NCI-H226 (cell line): ENCODE results near the gene STMND1.
A peak's percentile ranks its signal among the peaks of the same experiment; 100 is the strongest.

Experiments
- DNase-seq: peaks from one replicate; pipeline ENCODE4 v3.0.0-alpha.2; 2015

Gene STMND1

DNA sequence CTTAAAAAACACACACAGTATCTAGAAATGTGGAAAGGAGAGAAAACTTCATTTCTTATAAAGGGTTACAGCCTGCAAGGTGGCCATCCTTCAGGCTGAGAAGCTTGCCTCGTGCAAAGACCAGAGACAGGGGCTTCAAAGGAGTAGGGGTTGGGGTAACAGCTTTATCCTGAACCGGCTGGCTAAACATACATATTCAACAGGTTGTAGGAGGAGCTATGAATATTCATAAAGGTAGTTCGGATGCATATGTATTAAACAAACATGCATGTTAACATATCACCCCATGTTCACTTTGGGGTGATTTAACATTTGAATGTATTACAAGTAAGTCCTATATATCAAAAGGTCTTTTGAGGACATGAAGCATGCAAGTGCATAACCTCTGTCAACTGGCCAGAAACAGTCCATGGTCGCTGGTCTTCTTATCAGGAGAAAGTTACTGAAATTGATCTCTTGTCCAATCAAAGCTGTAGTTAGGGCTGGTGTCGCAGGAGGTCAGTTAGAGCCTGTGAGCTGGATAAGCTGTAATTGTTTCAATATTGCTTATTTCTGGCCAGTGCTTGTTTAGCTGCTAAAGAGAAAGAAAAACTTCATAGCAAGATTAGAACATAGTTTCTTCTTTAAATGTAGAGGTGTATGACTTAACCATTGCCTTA lies 2.3 kb upstream of the STMND1 start:
- DNase-seq = no peak

DNA sequence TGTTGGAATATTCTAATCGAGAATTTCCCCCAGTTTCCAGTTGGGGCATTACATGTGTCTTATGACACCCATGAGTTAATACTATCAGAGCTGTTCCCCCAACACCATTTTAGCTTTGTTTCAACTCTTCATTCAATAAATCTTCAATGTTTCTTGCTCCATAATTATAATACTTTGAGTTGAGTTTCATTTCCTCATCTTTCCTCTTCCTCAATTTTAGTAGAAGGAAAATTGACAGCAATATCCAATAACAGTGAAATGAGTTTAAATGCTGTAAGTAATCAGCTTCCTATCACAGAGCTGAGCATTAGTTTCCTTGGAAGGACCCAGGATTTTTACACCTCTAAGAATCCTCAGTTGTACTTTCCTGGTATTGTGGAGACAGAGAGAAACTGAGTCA lies 1.0 kb upstream of the STMND1 start:
- DNase-seq = no peak

DNA sequence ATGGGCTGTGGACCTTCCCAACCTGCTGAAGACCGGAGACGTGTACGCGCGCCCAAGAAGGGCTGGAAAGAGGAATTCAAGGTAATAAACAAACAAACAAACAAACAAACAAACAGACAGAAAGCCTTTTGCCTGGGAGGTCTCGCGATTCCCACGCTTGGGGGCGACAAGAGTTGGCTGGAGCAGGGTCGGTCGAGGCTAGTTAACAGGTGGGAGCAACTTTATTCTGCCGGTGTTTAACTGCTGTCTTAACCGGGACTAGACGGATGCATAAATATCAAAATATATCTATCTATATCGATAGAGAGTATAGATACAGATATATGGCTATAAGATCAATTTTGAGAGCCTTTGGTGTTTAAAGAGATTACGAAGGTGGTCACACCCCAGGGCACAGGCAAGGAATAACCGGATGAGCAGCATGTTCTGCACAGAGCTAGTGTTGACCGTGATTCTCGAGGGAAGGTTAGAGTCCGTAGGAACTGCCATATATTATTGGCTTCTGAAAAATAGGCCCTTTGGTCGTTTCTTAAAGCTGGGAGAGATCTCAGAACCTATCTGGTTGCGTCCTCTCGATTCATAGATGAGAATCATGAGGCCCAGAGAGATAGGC lies 514 bp downstream of the STMND1 start:
- no peak for DNase-seq

DNA sequence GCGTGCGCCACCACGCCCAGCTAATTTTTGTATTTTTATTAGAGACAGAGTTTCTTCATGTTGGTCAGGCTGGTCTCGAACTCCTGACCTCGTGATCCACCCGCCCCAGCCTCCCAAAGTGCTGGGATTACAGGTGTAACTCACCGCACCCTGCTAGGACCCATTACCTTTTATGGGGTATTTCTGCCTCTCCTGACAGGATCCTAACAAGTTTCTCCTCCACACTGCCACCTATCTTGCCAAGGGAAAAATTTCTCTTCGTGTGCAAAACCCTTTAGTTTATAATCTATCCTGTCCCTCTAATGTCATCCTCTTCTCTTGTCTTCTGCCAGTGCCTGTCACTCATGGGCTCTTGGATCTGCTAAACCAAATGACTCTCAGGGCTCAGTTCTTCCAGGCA lies 1.9 kb downstream of the STMND1 start:
- DNase-seq = no peak

DNA sequence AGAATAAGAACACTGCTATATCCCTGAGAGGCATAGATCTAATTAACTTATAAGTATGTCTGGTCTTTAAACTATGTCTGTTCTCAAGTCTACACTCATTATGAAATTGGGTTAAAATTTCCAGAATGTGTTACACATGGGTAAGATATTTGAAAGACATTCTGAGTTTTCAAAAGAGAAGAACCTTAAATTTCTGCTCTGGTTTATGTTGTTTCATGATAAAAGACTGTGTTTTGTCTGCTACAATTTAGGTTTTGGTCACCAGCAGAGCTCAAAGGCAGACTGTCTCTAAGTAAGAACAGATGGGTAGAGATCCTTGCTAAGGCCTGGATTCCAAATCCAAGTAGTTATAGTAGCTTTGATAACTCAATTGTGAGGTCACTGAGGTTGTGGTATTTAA lies 6.0 kb downstream of the STMND1 start:
- DNase-seq = no peak

DNA sequence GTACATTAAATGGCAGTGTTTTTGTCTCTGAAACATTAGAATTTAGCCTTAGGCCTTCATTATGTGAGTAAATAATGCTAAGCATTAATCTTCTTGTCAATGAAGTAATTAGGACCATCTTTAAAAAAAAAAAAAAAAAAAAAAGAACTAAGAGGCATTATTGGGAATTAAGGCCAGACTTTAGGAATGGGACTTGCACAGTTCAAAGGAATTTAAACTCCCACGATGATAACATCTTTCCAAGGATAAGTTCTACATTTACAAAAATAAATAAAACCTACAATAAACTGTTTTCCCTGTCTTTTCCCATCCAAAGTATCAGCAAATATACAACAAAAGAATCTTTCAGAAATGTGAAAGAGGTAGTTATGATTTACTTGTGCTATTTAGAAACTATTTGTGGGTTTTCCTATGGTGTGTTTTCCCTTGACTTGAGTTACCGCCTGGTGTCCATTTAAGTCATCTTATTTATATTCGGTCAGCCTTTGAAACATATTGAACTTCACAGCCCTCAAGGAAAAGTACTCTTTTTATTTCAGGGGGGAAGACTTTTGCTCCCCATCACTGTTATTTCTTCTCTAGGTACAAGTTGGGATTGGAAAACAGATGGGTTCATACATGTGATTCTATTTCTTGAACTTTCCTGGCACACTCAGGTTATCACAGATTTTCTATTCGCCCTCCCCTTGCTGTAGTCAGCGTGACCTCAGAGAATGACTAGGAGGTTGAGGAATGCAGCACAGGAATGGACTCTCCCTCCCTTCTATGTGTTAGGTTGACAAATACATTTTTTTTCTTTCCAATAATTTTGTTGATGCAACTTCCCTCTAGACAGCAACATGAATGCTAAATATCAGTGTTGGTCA lies 13.6 kb downstream of the STMND1 start:
- peak; percentile 95 for DNase-seq

DNA sequence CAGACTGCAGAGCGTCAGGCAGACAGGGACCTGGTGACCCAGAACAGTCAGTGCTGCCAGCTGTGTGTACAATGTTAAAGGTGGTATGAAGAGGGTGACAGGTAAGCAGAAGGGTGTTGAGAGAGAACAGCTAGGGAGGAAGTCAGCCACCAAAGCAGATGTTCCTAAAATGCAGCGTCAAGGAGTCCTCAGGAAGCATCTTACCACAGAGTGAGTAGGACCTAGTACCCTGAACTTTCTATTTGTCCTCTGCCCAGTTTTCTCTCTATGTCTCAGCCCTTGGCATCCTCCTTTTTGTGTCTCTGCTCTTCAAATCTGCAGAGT lies 14.2 kb downstream of the STMND1 start:
- no peak for DNase-seq

DNA sequence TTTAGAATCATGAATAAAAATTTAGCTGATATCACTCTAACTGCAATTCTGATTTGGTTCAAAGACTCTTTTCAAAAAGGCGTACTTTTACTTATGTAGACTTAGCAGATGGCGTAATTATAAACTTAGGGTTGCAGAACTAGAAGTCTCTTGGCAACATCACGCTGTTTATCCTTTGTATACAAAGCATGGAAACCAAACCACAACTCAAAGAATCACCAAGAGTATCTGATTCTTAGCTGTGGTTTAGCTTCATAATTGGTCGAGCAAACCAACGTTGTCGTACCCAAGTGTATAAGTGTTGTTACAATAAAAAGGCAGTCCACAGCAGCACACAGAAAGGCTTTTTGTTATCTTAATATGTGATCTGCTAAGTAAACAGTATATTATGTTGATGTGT lies 18.2 kb downstream of the STMND1 start:
- no peak for DNase-seq

DNA sequence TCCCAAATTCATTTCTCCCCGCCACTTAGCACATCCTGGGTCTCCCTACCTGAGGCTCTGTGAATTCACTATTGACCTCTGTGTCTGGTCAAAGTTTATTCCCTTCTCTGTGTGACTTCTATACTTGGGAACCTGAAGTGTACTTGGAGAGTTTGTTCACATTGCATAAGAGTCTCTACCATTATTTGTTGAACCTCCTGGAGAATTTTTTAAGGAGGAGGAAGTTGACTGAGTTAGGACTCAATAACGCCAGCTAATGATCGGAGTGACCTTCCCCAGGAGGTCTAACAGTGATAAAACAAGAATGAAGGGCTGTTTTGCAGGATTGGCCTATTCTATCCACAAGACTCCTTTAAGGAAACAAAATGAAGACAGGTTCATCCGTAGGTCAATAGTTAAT lies 23.6 kb downstream of the STMND1 start:
- no peak for DNase-seq

DNA sequence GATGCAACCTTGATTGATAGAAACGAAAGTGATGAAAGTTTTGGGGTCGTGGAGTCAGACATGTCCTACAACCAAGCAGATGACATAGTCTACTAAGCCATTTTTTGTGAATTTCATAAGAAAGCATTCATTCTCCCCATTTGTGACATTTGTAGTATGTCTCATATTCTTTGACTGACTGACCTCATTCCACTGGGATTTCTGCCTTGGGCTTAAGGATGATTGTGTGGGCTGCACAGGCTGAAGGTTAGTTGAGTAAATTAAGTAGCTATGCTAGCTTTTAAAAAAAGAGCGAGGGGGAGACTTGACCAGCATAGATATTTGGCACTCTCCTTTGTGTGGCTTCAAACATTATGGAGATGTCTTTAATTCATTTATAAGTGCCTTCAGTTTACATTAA lies 28.9 kb downstream of the STMND1 start:
- DNase-seq = peak; percentile 23

DNA sequence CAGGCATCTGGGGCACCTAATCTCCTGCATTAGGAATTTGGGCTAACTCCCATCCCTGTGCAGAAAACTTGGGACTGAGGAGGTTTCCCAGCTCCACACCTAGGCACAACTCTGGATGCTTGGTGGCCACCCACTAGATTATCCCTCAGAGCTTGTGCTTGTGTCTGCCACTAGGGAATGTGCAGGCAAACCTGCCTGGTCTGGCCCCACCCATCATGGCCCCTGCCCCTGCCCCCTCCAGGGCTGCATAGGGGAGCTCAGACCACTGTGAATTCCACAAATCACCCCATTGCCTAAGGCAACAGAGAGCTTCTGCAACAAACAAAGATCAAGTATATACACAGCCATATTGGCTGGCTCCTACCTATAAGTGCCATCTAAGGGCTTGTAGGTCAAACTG lies 31.1 kb downstream of the STMND1 start:
- DNase-seq = no peak

DNA sequence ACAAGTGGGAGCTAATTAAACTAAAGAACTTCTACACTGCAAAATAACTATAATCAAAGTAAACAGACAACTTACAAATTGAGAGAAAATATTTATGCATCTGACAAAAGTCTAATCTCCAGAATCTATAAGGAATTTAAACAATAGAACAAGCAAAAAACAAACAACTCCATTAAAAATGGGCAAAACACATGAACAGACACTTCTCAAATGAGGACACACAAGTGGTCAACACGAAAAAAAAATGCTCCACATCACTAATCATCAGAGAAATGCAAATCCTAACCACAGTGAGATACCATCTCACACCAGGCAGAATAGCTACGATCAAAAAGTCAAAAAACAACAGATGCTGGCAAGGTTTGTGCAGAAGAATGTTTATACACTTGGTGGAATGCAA lies 36.2 kb downstream of the STMND1 start:
- DNase-seq = no peak

DNA sequence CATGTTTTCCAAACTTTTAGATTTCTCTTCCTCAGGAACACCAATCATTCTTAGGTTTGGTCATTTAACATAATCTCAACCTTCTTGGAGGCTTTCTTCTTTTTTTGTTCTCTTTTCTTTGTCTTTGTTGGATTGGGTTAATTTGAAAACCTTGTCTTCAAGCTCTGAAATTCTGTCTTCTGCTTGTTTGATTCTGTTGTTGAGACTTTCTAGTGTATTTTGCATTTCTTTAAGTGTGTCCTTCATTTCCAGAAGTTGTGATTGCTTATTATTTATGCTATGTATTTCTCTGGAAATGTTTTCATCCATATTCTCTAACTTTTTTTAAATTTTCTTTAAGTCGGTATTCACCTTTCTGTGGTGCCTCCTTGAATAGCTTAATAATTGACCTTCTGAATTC lies 42.2 kb downstream of the STMND1 start:
- no peak for DNase-seq

DNA sequence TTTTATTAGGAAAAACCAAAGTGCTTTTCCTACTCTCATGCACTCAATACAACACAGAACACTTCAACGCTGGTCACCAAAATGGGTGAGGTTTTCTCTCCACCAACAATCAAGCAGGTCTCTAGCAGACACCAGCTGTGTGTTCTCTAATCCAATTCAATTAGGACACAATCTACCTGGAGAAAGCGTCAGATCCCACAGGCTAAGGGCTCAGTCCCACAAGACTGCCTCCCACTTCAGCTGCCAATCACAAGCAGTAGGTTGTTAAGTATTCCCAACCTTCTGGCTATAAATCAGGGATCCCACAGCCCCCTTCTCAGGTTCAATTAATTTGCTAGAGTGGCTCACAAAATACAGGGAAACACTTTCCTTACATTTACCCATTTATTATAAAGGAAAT lies 47.7 kb downstream of the STMND1 start:
- no peak for DNase-seq

DNA sequence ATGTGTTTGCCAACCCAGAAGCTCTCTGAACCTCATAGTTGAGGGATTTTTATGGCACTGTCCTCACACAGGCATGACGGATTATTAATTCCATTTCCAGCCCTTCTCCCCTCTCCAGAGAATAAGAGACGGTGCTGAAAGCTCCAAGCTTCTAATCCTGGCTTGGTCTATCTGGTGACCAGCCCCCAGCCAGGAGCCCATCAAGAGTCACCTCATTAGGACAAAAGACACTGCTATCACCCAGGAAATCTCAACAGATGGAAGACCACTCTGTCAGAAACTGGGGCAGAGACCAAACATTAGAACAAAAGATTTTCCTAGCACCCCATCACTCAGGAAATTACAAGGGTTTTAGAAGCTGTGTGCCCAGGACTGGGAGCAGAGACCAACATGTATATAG lies 48.2 kb downstream of the STMND1 start:
- no peak for DNase-seq

DNA sequence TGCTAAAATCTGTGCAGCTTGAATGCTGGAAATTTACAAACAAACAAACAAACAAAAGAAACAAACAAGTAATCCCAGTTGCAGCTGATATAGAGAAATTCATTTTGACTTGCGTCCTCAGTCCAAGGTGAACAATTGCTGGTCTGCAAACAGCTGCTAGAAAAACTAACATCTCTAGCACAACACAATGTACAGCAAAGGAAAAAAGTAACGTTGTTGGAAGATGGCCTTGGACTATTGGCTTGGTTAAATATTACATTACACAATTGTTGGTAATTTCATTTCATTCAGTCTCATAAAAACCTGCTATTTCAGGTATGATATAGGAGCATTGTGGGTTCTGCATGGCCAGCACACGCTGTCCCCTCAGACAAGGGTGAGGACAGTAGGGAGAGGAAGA lies 50.0 kb downstream of the STMND1 start:
- no peak for DNase-seq

DNA sequence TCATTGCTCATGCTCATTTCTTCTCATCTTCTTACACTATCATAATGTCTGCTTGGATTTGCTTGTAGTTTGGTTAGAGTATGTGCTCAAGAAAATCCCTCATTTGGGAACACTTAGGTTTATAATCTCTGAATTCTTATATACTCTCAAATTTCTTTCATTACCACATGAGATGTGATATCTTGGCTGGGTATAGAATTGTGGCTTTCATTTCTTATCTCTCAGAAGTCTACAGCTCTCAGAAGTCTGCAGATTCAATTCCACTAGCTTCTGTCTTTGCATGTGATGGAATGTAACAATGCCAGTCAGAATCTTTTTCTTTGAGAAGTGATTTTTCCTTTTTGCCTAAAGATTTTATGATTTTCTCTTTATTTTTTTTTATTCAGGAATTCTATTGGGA lies 50.9 kb downstream of the STMND1 start:
- no peak for DNase-seq

DNA sequence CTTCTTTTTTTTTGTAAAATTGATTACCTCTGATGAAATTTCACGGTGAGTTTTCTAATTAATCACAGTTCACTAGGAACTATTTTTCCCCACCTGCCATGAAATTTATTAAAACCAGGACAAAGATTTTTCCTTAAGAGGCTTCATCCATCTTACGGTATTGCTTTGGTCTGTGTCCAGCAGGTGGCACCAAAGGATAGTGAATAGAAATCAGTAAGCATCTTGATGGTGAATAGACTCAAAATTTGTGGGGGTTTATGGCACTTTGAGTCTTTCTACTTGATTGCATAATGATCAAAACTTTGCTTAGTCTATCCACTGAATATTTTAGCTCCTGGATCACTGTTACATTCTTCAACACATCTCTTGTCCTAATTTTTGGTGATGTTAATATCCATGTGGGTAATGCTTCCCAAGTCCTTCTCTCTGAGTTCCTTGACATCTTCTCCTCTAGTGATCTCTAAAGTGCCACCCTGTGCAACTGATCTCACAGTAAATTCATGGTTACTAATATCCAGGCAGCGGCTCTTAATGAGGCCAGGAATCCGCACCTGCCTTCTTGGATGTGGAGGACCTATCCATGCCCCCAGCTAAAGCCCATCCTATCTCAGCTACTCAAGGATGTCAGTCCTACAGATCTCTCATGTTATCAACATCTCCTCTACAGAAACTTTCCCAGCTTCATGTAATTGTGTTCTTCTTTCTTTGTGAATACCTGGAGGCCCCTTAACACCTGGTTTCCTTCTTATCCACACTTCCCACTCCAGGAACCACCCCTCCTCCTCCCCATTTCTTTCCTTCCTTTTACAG lies 54.5 kb downstream of the STMND1 start:
- DNase-seq = peak; percentile 27

DNA sequence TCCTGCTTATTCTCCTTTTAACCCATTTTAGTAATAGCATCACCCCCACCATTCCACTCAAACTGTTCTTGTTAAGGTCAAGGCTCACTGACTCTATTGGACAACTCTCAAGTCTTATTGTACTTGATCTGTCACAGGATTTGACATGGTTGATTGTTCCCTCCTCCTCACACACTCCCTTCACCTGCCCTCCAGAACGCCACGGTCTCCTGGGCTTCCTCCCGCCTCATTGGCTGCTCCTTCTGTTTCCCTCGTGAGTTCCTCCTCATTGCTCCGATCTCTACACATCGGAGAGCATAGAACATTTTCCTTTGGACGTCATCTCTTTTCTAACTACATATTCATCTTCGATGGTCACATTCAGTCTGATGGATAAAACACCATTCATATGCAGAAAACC lies 55.1 kb downstream of the STMND1 start:
- no peak for DNase-seq

DNA sequence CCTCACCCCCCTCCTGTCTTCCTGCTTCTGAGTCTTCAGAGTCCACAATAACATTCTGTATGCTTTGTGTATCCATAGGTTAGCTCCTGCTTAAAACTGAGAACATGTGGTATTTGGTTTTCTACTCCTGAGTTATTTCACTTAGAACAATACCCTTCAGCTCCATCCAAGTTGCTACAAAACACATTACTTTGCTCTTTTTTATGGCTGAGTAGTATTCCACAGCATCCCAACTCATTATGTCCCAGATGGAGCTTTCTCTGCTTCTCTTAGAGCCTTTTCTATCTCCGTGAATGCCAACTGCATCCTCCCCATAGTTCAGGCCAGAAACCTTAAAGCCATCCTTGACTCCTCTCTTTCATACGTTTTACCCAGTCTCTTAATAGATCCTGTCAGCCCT lies 55.8 kb downstream of the STMND1 start:
- DNase-seq = no peak

DNA sequence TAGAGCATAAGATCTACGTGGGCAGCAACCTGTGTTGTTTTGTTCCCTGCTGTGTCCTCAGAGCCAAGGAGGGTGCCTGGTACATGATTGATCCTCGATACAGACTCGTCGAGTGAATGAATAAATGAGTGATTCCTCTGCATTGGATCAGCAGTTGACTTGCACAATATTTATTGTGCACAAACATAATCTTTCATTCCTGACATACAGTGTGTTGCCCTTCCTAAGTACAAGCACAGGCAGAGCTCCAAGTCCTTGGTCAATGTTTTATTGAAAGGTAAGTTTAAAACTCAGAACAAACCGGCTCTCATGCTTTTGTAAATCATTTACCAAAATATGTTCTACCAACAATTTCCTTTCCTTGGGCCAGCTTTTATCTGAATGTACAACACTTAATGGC lies 57.4 kb downstream of the STMND1 start:
- DNase-seq = no peak

DNA sequence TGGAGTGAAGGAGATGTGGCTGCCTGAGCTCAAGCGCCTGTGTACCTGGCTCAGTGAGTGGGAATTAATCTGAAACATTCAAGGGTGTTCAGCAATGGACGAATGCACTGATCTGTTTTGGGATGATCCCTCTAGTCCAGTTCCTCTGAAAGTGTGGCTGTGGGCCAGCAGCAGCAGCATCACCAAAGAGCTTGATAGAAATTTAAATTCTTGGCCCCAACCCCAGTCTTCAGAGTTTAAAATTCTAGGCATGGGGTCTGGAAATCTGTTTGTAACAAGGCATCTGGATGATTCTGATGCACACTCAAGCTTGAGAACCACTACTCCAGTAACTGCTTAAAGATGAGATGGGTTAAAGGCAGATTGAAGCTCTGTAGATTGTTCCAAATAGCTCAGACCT lies 59.2 kb downstream of the STMND1 start:
- DNase-seq = no peak

DNA sequence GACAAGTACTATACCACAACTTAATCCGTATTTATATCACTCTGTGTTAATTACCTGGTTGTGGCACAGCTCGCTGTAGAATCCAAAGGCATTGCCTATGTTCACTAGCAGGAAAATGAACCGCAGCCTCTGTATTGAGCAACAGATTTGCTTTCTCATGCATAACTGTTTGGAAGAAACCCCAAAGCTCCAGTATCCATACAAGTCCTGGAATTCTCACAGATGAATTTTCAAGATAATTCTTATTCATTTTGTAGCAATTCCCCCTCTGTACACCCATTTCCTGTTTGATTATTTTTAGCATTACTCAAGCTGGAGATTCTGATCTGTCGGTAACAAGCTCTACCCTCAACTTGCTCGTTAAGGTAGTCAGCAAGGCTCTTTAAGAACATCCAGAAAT lies 63.5 kb downstream of the STMND1 start:
- DNase-seq = no peak
